HCT116 (cell line): ENCODE measurements around the gene MAML3. TPM values are rescaled to one million over a fixed set of nuclear protein-coding genes. Genes with fewer than 3 reads are reported as not detected.

Source experiments
- ATAC-seq: fragments of 200-7000 bp; cut with Tn5 transposase; 2 replicates; pipeline ENCODE4 v1.9.1; 2020; ENCODE audit warnings: mild to moderate bottlenecking, moderate library complexity
- BruUV-seq: library from RNA; stranded (reverse); fragments of 400-500 nt; replicated peaks from 2 replicates; lab custom pipeline; 2021; lab: Mats Ljungman, UMichigan
- CTCF ChIA-PET: fragments of 300-600 bp; sonication (Branson Sonifier 250); formaldehyde crosslinking; loops from one replicate; lab custom pipeline; 2021; ENCODE audit warnings: antibody characterized with exemption; lab: Charles Lee
- POLR2A ChIA-PET: fragments of 300-600, 350-600 bp; sonication (Branson Sonifier 250); formaldehyde crosslinking; loops from one replicate; lab custom pipeline; 2021; ENCODE audit warnings: antibody characterized with exemption; lab: Charles Lee
- RAD21 ChIA-PET, 2 experiments: fragments of 300-600 bp; sonication (Branson Sonifier 250); formaldehyde crosslinking; loops; one replicate each; lab custom pipeline; 2023; ENCODE audit warnings: low total read pairs in 2 of 2; ENCODE audit not compliant: uncharacterized antibody in 2 of 2, unreplicated experiment in 2 of 2, low non-redundant PET in 1 of 2; lab: Charles Lee
- DNase-seq: peaks from one replicate; pipeline ENCODE4 v3.0.0-alpha.2; 2010; ENCODE audit warnings: low read depth, low spot score
- H2AFZ ChIP-seq: fragments of 200-600 bp; shearing (Covaris generic), sonication (generic); 2 replicates; pipeline ENCODE4 v1.6.1; 2017; ENCODE audit warnings: low read depth, mixed run types, mixed read lengths, antibody characterized with exemption, low read length; ENCODE audit not compliant: poor library complexity, severe bottlenecking
- H3K27ac ChIP-seq: 2 replicates; pipeline ENCODE4 v1.5.1; 2012; ENCODE audit warnings: low read depth, low read length
- H3K27me3 ChIP-seq: fragments of 200-600 bp; sonication (generic); 2 replicates; pipeline ENCODE4 v1.6.1; 2016; ENCODE audit warnings: mixed run types, low read length, mixed read lengths; ENCODE audit not compliant: insufficient read depth
- H3K36me3 ChIP-seq, 2 experiments: fragments of 200-500 bp in 1 of 2; fragments of 200-600 bp in 1 of 2; sonication (Bioruptor generic) in 1 of 2; sonication (generic) in 1 of 2; 2 replicates each; pipeline versions ENCODE4 v1.5.1 to v1.6.1; 2014 to 2016; ENCODE audit warnings: low read length in 2 of 2, inconsistent platforms in 1 of 2, mixed read lengths in 1 of 2, mixed run types in 1 of 2; ENCODE audit not compliant: insufficient read depth in 2 of 2, control insufficient read depth in 1 of 2
- H3K4me1 ChIP-seq, 2 experiments: fragments of 200-600 bp in 1 of 2; sonication (generic) in 1 of 2; 2 replicates each; pipeline versions ENCODE4 v1.5.1 to v1.6.1; 2012 to 2017; ENCODE audit warnings: low read length in 2 of 2, inconsistent platforms in 1 of 2, mild to moderate bottlenecking in 1 of 2, mixed read lengths in 1 of 2, mixed run types in 1 of 2, moderate library complexity in 1 of 2; ENCODE audit not compliant: insufficient read depth in 2 of 2, control insufficient read depth in 1 of 2
- H3K4me2 ChIP-seq: fragments of 200-600 bp; sonication (generic); 2 replicates; pipeline ENCODE4 v1.6.1; 2017; ENCODE audit warnings: mixed run types, low read length, mixed read lengths
- H3K4me3 ChIP-seq, 2 experiments: fragments of 200-600 bp in 1 of 2; sonication (generic) in 1 of 2; replicated peaks in 1 of 2; 2 replicates each; pipeline ENCODE4 v1.5.1; 2011 to 2016; ENCODE audit warnings: low read length in 2 of 2, control low read depth in 1 of 2, low read depth in 1 of 2, mild to moderate bottlenecking in 1 of 2, mixed read lengths in 1 of 2, mixed run types in 1 of 2
- H3K79me2 ChIP-seq: fragments of 200-600 bp; sonication (generic); 2 replicates; pipeline ENCODE4 v1.6.1; 2017; ENCODE audit warnings: mild to moderate bottlenecking, mixed run types, low read length, moderate library complexity, mixed read lengths; ENCODE audit not compliant: insufficient read depth
- H3K9ac ChIP-seq: fragments of 200-600 bp; sonication (generic); 2 replicates; pipeline ENCODE4 v1.6.1; 2016; ENCODE audit warnings: low read length, mixed read lengths
- H3K9me2 ChIP-seq: fragments of 200-600 bp; sonication (generic), shearing (Covaris generic); 2 replicates; pipeline ENCODE4 v1.6.1; 2017; ENCODE audit warnings: mixed run types, mild to moderate bottlenecking, moderate library complexity; ENCODE audit not compliant: insufficient read depth
- H3K9me3 ChIP-seq, 2 experiments: fragments of 200-500 bp in 1 of 2; fragments of 200-600 bp in 1 of 2; sonication (Bioruptor generic) in 1 of 2; sonication (generic) in 1 of 2; 2 replicates each; pipeline ENCODE4 v1.6.1; 2014 to 2017; ENCODE audit warnings: low read length in 2 of 2, mixed read lengths in 2 of 2, inconsistent platforms in 1 of 2, low read depth in 1 of 2, mild to moderate bottlenecking in 1 of 2, mixed run types in 1 of 2, moderate library complexity in 1 of 2; ENCODE audit not compliant: control insufficient read depth in 1 of 2, insufficient read depth in 1 of 2
- H4K20me1 ChIP-seq: fragments of 200-600 bp; sonication (generic), shearing (Covaris generic); 2 replicates; pipeline ENCODE4 v1.6.1; 2017; ENCODE audit warnings: mixed run types, mild to moderate bottlenecking, moderate library complexity; ENCODE audit not compliant: insufficient read depth
- ATF3 ChIP-seq: IDR thresholded peaks from 2 replicates; pipeline ENCODE4 v1.6.1; 2012
- CBX3 ChIP-seq: IDR thresholded peaks from 2 replicates; pipeline ENCODE4 v1.6.1; 2012; ENCODE audit warnings: low read depth
- CEBPB ChIP-seq: IDR thresholded peaks from 2 replicates; pipeline ENCODE4 v1.6.1; 2012; ENCODE audit warnings: low read depth
- ELF1 ChIP-seq: IDR thresholded peaks from 2 replicates; pipeline ENCODE4 v1.6.1; 2012; ENCODE audit warnings: low read depth, borderline replicate concordance
- EZH2 ChIP-seq: fragments of 200-600 bp; sonication (generic); IDR thresholded peaks from 2 replicates; pipeline ENCODE4 v1.6.1; 2017; ENCODE audit warnings: antibody characterized with exemption, mixed run types
- EZH2phosphoT487 ChIP-seq: fragments of 200-600 bp; IDR thresholded peaks from 2 replicates; pipeline ENCODE4 v1.6.1; 2018; ENCODE audit warnings: antibody characterized with exemption, borderline replicate concordance
- FOSL1 ChIP-seq: IDR thresholded peaks from 2 replicates; pipeline ENCODE4 v1.6.1; 2012; ENCODE audit warnings: low read depth
- MAX ChIP-seq: IDR thresholded peaks from 2 replicates; pipeline ENCODE4 v1.6.1; 2012
- POLR2A ChIP-seq: IDR thresholded peaks from 2 replicates; pipeline ENCODE4 v1.7.0; 2011; ENCODE audit warnings: borderline replicate concordance; ENCODE audit not compliant: insufficient read depth, insufficient read length; ENCODE audit errors: extremely low read depth
- POLR2AphosphoS5 ChIP-seq: IDR thresholded peaks from 2 replicates; pipeline ENCODE4 v1.6.1; 2011; ENCODE audit warnings: mild to moderate bottlenecking, low read depth, low read length, moderate library complexity
- RAD21 ChIP-seq: IDR thresholded peaks from 2 replicates; pipeline ENCODE4 v1.6.1; 2012; ENCODE audit warnings: low read depth, mild to moderate bottlenecking
- SP1 ChIP-seq: IDR thresholded peaks from 2 replicates; pipeline ENCODE4 v1.6.1; 2012; ENCODE audit warnings: low read depth
- SRF ChIP-seq: IDR thresholded peaks from 2 replicates; pipeline ENCODE4 v1.6.1; 2012; ENCODE audit warnings: low read depth
- TCF7L2 ChIP-seq: IDR thresholded peaks from 2 replicates; pipeline ENCODE4 v1.7.0; 2011; ENCODE audit warnings: borderline replicate concordance, inconsistent platforms; ENCODE audit not compliant: insufficient read depth, insufficient read length; ENCODE audit errors: extremely low read depth
- YY1 ChIP-seq: IDR thresholded peaks from 2 replicates; pipeline ENCODE4 v1.6.1; 2011; ENCODE audit warnings: low read length, low read depth, moderate library complexity, mild to moderate bottlenecking; ENCODE audit not compliant: insufficient replicate concordance; ENCODE audit errors: extremely low read depth
- ZFX ChIP-seq: fragments of 450-650 bp; IDR thresholded peaks from 2 replicates; pipeline ENCODE4 v1.6.1; 2017
- ZNF274 ChIP-seq: fragments of 200-500 bp; sonication (Bioruptor generic); IDR thresholded peaks from 2 replicates; pipeline ENCODE4 v1.6.1; 2014; ENCODE audit warnings: mild to moderate bottlenecking, low read depth, low read length, inconsistent platforms
- intact Hi-C: fragments of 100-400 bp; cut with micrococcal nuclease; formaldehyde crosslinking; loops from 2 replicates; pipeline ENCODE4 v1.10.0; 2022
- total RNA-seq: library from RNA; stranded (reverse); gene quantifications from one replicate; pipeline ENCODE4 v1.2.1, GENCODE V29; 2021; ENCODE audit not compliant: unreplicated experiment
- TF ChIP-seq, protein P1 (sequence below), 3 experiments: fragments of 200-600 bp in 1 of 3; sonication (generic) in 1 of 3; IDR thresholded peaks in 2 of 3; conservative IDR thresholded peaks in 1 of 3; 2 replicates each; pipeline ENCODE4 v1.5.1; 2012 to 2017; ENCODE audit warnings: low read depth in 2 of 3, low read length in 2 of 3, antibody characterized with exemption in 1 of 3, borderline replicate concordance in 1 of 3, control low read depth in 1 of 3, mild to moderate bottlenecking in 1 of 3, mixed read lengths in 1 of 3, mixed run types in 1 of 3, moderate library complexity in 1 of 3; ENCODE audit not compliant: insufficient read depth in 1 of 3

MAML3 gene
- total RNA-seq, 1 experiment from 2014 or later = 3.1 TPM

DNA sequence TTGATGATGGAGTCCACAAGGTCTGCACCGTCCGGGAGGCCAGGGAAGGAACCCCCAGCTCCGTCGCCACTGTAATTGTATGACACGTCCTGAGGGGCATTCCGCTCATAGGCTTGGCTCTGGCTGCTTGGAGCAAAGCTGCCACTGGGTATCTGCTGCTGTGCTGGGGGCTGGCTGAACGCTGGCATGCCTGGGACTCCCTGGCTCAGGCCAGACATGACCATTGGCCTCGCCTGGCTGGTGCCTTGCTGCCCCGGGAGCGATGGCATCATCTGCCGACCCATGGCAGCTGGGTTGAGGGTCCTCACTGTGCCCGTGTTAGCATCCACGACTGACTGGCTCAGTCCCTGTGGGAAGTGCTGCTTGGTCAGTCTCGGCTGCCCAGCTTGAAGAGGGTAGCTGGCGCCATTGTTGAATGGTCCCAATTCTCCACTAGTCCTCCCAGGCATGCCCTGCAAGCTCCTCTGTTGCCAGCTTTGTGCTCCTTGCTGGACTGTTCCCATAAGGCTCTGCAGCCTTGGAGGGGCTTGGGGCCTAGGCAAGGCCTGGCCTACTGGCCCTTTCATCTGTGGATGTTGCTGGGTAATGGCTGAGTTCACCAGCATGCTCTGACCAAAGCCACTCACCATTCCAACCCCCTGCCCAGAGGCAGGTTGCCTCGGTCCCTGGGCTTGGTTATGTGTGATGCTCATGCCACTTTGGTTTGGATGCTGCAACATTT lies 434.4 kb downstream of the MAML3 start:
- Histone ChIP-seq H3K36me3 (no peaks in the 10 kb centered on the region), H3K27me3 (no peaks in the 10 kb centered on the region), H3K4me3 (no peak overlapping the region), H3K9ac (no peak overlapping the region), H2AFZ (no peak overlapping the region), H4K20me1 (no peaks in the 10 kb centered on the region), H3K4me2 (no peak overlapping the region), H3K9me3 (no peaks in the 10 kb centered on the region), H3K9me2 (no peaks in the 10 kb centered on the region), H3K79me2 (no peaks in the 10 kb centered on the region), H3K27ac (no peak overlapping the region), H3K4me1 (no peaks in the 10 kb centered on the region)
- DNase-seq (no peak), ATAC-seq (no peak)
- BruUV-seq = no TSS peak
- intact Hi-C loops = no loop called here
- TF ChIP-seq ELF1 (no peak), TCF7L2 (no peak), POLR2AphosphoS5 (no peak), EZH2phosphoT487 (no peak), FOSL1 (no peak), ZFX (no peak), ZNF274 (no peak), RAD21 (no peak), YY1 (no peak), SP1 (no peak), EZH2 (no peak), CEBPB (no peak), ATF3 (no peak), CBX3 (no peak), POLR2A (no peak), SRF (no peak), MAX (no peak)
- TF ChIP-seq, protein P1, sequence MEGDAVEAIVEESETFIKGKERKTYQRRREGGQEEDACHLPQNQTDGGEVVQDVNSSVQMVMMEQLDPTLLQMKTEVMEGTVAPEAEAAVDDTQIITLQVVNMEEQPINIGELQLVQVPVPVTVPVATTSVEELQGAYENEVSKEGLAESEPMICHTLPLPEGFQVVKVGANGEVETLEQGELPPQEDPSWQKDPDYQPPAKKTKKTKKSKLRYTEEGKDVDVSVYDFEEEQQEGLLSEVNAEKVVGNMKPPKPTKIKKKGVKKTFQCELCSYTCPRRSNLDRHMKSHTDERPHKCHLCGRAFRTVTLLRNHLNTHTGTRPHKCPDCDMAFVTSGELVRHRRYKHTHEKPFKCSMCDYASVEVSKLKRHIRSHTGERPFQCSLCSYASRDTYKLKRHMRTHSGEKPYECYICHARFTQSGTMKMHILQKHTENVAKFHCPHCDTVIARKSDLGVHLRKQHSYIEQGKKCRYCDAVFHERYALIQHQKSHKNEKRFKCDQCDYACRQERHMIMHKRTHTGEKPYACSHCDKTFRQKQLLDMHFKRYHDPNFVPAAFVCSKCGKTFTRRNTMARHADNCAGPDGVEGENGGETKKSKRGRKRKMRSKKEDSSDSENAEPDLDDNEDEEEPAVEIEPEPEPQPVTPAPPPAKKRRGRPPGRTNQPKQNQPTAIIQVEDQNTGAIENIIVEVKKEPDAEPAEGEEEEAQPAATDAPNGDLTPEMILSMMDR (IDR thresholded peaks at IDR 0.05 in 2 of 3, conservative IDR thresholded peaks at IDR 0.05 in 1 of 3; ENCODE audit: borderline replicate concordance in 1 of 3, insufficient read depth in 1 of 3, low read depth in 2 of 3, low read length in 2 of 3) = no peak
- ChIA-PET CTCF (interaction anchor here (0.6 kb wide), 1 partner anchor 15 kb away, joined by 3 read pairs; no protein-coding TSS in a partner anchor), RAD21 (no interaction called here), POLR2A (no interaction called here)
